HL-60 (cell line): ENCODE measurements around the gene BRF1.

Source experiments
- DNase-seq, 2 experiments: peaks; one replicate each; pipeline ENCODE4 v3.0.0-alpha.2; 2010 to 2020; ENCODE audit warnings: low read depth in 1 of 2, low spot score in 1 of 2
- H3K27ac ChIP-seq: fragments of 250-450 bp; sonication (Bioruptor Pico); replicated peaks from 2 replicates; pipeline ENCODE4 v1.5.1; 2020; ENCODE audit warnings: mild to moderate bottlenecking, moderate library complexity
- H3K27me3 ChIP-seq: fragments of 250-450 bp; sonication (Bioruptor Pico); 2 replicates; pipeline ENCODE4 v1.5.1; 2021; ENCODE audit warnings: mild to moderate bottlenecking, moderate library complexity; ENCODE audit not compliant: insufficient read depth, poor library complexity, severe bottlenecking
- H3K4me3 ChIP-seq: replicated peaks from 2 replicates; pipeline ENCODE4 v1.5.1; 2011; ENCODE audit warnings: mild to moderate bottlenecking, control low read depth, low read length; ENCODE audit not compliant: insufficient read depth
- CTCF ChIP-seq: IDR thresholded peaks from one replicate; pipeline ENCODE4 v1.5.1; 2011; ENCODE audit warnings: low read length, control low read depth, inconsistent platforms; ENCODE audit not compliant: insufficient read depth
- GABPA ChIP-seq: IDR thresholded peaks from 2 replicates; pipeline ENCODE4 v1.6.1; 2012; ENCODE audit warnings: low read depth
- POLR2AphosphoS5 ChIP-seq: IDR thresholded peaks from 2 replicates; pipeline ENCODE4 v1.6.1; 2012; ENCODE audit warnings: low read depth
- REST ChIP-seq: IDR thresholded peaks from 2 replicates; pipeline ENCODE4 v1.6.1; 2012; ENCODE audit warnings: low read depth; ENCODE audit not compliant: insufficient replicate concordance
- SPI1 ChIP-seq: IDR thresholded peaks from 2 replicates; pipeline ENCODE4 v1.6.1; 2012; ENCODE audit warnings: low read depth, mild to moderate bottlenecking, borderline replicate concordance

Gene BRF1

GRCh38 chr14:105173145-105173544 is 127.7 kb downstream of the BRF1 start:
- no peak for TF ChIP-seq REST
- Histone ChIP-seq H3K4me3 (no peak overlapping the region), H3K27ac (no peak overlapping the region), H3K27me3 (peaks cover 22% of the 10 kb centered on the region)
- DNase-seq = no peak

- H3K4me3 ChIP-seq = no peak overlapping the region
- TF ChIP-seq SPI1 (no peak), POLR2AphosphoS5 (no peak), CTCF (no peak), GABPA (no peak), REST (no peak)
- no peak for DNase-seq
- H3K27ac ChIP-seq = no peak overlapping the region
- peaks cover 22% of the 10 kb centered on the region for H3K27me3 ChIP-seq
These were observed 128.3 kb downstream of the BRF1 start for GRCh38 chr14:105172476-105172875.

- H3K27me3 ChIP-seq = peaks cover 28% of the 10 kb centered on the region
- no peak overlapping the region for H3K4me3 ChIP-seq
- TF ChIP-seq SPI1 (no peak), GABPA (no peak), REST (no peak), CTCF (no peak), POLR2AphosphoS5 (no peak)
- H3K27ac ChIP-seq = no peak overlapping the region
- DNase-seq = no peak
These were observed 129.7 kb downstream of the BRF1 start for GRCh38 chr14:105171004-105171673.
